Endothelial cell of umbilical vein (primary cell): Measurements from ENCODE around the gene SERPINI1. TPM values are rescaled to one million over a fixed set of nuclear protein-coding genes. Genes with fewer than 3 reads are reported as not detected.

Experiments used
- BruUV-seq: library from RNA; stranded (reverse); fragments of 400-500 nt; replicated peaks from 2 replicates; lab custom pipeline; 2021; lab: Mats Ljungman, UMichigan
- CTCF ChIA-PET: fragments of 300-600, 350-600 bp; sonication (Branson Sonifier 250); formaldehyde crosslinking; loops from one replicate; lab custom pipeline; 2021; ENCODE audit warnings: antibody characterized with exemption, inconsistent platforms; lab: Charles Lee
- POLR2A ChIA-PET: fragments of 300-600, 350-600 bp; sonication (Branson Sonifier 250); formaldehyde crosslinking; loops from one replicate; lab custom pipeline; 2021; ENCODE audit warnings: antibody characterized with exemption, inconsistent platforms; lab: Charles Lee
- DNase-seq: peaks from one replicate; pipeline ENCODE4 v3.0.0-alpha.2; 2011; ENCODE audit warnings: low read depth, low spot score
- FAIRE-seq: peaks from 2 replicates; lab custom pipeline; 2011; peaks lifted over from hg19 to GRCh38; lab: Jason Lieb, UNC
- H2AFZ ChIP-seq: 2 replicates; pipeline ENCODE4 v1.6.0; 2012; ENCODE audit warnings: low read depth, low read length, control low read depth, inconsistent platforms
- H3K27ac ChIP-seq: 2 replicates; pipeline ENCODE4 v1.5.1; 2011; ENCODE audit warnings: low read depth, mild to moderate bottlenecking, control low read depth, low read length, moderate library complexity; ENCODE audit not compliant: insufficient read depth
- H3K27me3 ChIP-seq, 2 experiments: 2 replicates each; pipeline versions ENCODE4 v1.6.0 to v1.6.1; 2011; ENCODE audit warnings: low read length in 2 of 2, mixed read lengths in 1 of 2; ENCODE audit not compliant: control insufficient read depth in 2 of 2, insufficient read depth in 2 of 2
- H3K36me3 ChIP-seq, 2 experiments: 2 replicates in 1 of 2; 3 replicates in 1 of 2; pipeline ENCODE4 v1.5.1; 2011; ENCODE audit warnings: low read length in 2 of 2, mild to moderate bottlenecking in 1 of 2, moderate library complexity in 1 of 2; ENCODE audit not compliant: control insufficient read depth in 2 of 2, insufficient read depth in 2 of 2; ENCODE audit errors: extremely low read depth in 1 of 2
- H3K4me1 ChIP-seq: 3 replicates; pipeline ENCODE4 v1.5.1; 2011; ENCODE audit warnings: mild to moderate bottlenecking, low read length; ENCODE audit not compliant: control insufficient read depth, insufficient read depth; ENCODE audit errors: extremely low read depth
- H3K4me2 ChIP-seq: 2 replicates; pipeline ENCODE4 v1.6.1; 2011; ENCODE audit warnings: low read length, control low read depth, mixed read lengths; ENCODE audit not compliant: insufficient read depth
- H3K4me3 ChIP-seq, 3 experiments: fragments of 200-600 bp in 1 of 3; sonication (generic), shearing (Covaris generic) in 1 of 3; replicated peaks in 1 of 3; 2 replicates each; pipeline ENCODE4 v1.5.1; 2011 to 2016; ENCODE audit warnings: control low read depth in 3 of 3, low read length in 3 of 3, mild to moderate bottlenecking in 2 of 3, inconsistent platforms in 1 of 3, low read depth in 1 of 3, moderate library complexity in 1 of 3; ENCODE audit not compliant: insufficient read depth in 1 of 3
- H3K79me2 ChIP-seq: 2 replicates; pipeline ENCODE4 v1.6.0; 2012; ENCODE audit warnings: low read length, inconsistent platforms; ENCODE audit not compliant: control insufficient read depth, insufficient read depth
- H3K9ac ChIP-seq: replicated peaks from 2 replicates; pipeline ENCODE3; 2011; ENCODE audit warnings: low read length, control low read depth; ENCODE audit not compliant: insufficient read depth; ENCODE audit errors: extremely low read depth
- H3K9me1 ChIP-seq: replicated peaks from 3 replicates; pipeline ENCODE4 v1.6.0; 2011; ENCODE audit warnings: mild to moderate bottlenecking, low read length; ENCODE audit not compliant: control insufficient read depth, insufficient read depth; ENCODE audit errors: extremely low read depth
- H3K9me3 ChIP-seq: replicated peaks from 2 replicates; pipeline ENCODE4 v1.5.1; 2012; ENCODE audit warnings: low read length, inconsistent platforms; ENCODE audit not compliant: control insufficient read depth, insufficient read depth
- H4K20me1 ChIP-seq: replicated peaks from 2 replicates; pipeline ENCODE3; 2011; ENCODE audit warnings: mild to moderate bottlenecking, low read length; ENCODE audit not compliant: control insufficient read depth, insufficient read depth; ENCODE audit errors: extremely low read depth
- EZH2 ChIP-seq: IDR thresholded peaks from 2 replicates; pipeline ENCODE4 v1.6.1; 2012; ENCODE audit warnings: borderline replicate concordance, low read depth, mild to moderate bottlenecking, moderate library complexity, low read length, inconsistent platforms; ENCODE audit not compliant: severe bottlenecking
- GATA2 ChIP-seq: IDR thresholded peaks from 2 replicates; pipeline ENCODE4 v1.7.0; 2011; ENCODE audit warnings: low read depth, mild to moderate bottlenecking, moderate library complexity, mixed read lengths, low read length; ENCODE audit not compliant: insufficient read length, insufficient read depth
- JUN ChIP-seq: IDR thresholded peaks from 2 replicates; pipeline ENCODE4 v1.6.1; 2011; ENCODE audit warnings: borderline replicate concordance, low read depth; ENCODE audit not compliant: insufficient read length, insufficient read depth
- MAX ChIP-seq: IDR thresholded peaks from 2 replicates; pipeline ENCODE4 v1.6.1; 2011; ENCODE audit not compliant: insufficient read depth, insufficient read length
- MYC ChIP-seq: IDR thresholded peaks from one replicate; pipeline ENCODE4 v1.6.1; 2011; ENCODE audit warnings: mild to moderate bottlenecking, low read depth, low read length
- POLR2A ChIP-seq: IDR thresholded peaks from 2 replicates; pipeline ENCODE4 v1.6.1; 2012; ENCODE audit warnings: low read depth, mild to moderate bottlenecking, control low read depth, low read length
- POLR2AphosphoS5 ChIP-seq: IDR thresholded peaks from 2 replicates; pipeline ENCODE4 v1.6.1; 2012; ENCODE audit warnings: low read depth, mild to moderate bottlenecking, control low read depth, low read length, moderate library complexity; ENCODE audit not compliant: insufficient read depth
- dilution Hi-C: fragments of 300-500 bp; cut with MboI; formaldehyde crosslinking; loops from one replicate; pipeline ENCODE4 v1.15.0; 2019; ENCODE audit warnings: low sequenced_read_pairs; ENCODE audit not compliant: extremely low pct_ligation_motif_present
- intact Hi-C: fragments of 100-400 bp; cut with micrococcal nuclease; formaldehyde crosslinking; loops from one replicate; pipeline ENCODE4 v1.10.0; 2022
- polyA plus RNA-seq, 4 experiments: library from polyadenylated mRNA; depleted of rRNA in 3 of 4; stranded (reverse) in 3 of 4; unstranded in 1 of 4; fragments of >200 nt; gene quantifications; 2 replicates each; pipeline versions ENCODE4 v1.2.1 to v1.2.3, GENCODE V29; 2011 to 2012; ENCODE audit warnings: missing spikeins in 1 of 4
- total RNA-seq: library from RNA; stranded (reverse); gene quantifications from 2 replicates; pipeline ENCODE4 v1.2.3, GENCODE V29; 2021

Gene SERPINI1
- total and polyA plus RNA-seq, 2 donors (not counting 3 experiments of a cell fraction or from before 2014, with no cell fraction given) = 0.22 to 0.28 TPM

GRCh38 chr3:167709690-167710089, 25.8 kb upstream of the SERPINI1 start:
- no peak for DNase-seq
- Histone ChIP-seq H3K27ac (no peak overlapping the region), H3K9me1 (no peaks in the 10 kb centered on the region), H3K79me2 (peaks cover 50% of the 10 kb centered on the region), H3K4me3 (no peak overlapping the region), H3K9me3 (no peaks in the 10 kb centered on the region), H4K20me1 (no peaks in the 10 kb centered on the region), H3K4me2 (no peak overlapping the region), H2AFZ (no peak overlapping the region), H3K9ac (no peak overlapping the region), H3K36me3 (peaks cover 0 to 5% of the 10 kb centered on the region in 2 experiments), H3K4me1 (peaks cover 5% of the 10 kb centered on the region), H3K27me3 (no peaks in the 10 kb centered on the region)
- TF ChIP-seq POLR2A = no peak
- no peak for TF ChIP-seq EZH2
- TF ChIP-seq POLR2AphosphoS5 = no peak
- TF ChIP-seq MYC = no peak
- no peak for TF ChIP-seq MAX
- TF ChIP-seq GATA2 = no peak
- dilution Hi-C loops = no loop called here
- CTCF ChIA-PET = interaction anchor here (1.8 kb wide), 1 partner anchor 24 kb away, joined by 5 read pairs; no protein-coding TSS in a partner anchor
- POLR2A ChIA-PET = no interaction called here
- FAIRE-seq = no peak
- intact Hi-C loops = no loop called here
- BruUV-seq = no TSS peak

- Histone ChIP-seq H3K9me1 (no peaks in the 10 kb centered on the region), H3K4me1 (peaks cover 5% of the 10 kb centered on the region), H3K4me2 (no peak overlapping the region), H3K79me2 (peaks cover 59% of the 10 kb centered on the region), H4K20me1 (no peaks in the 10 kb centered on the region), H3K9me3 (no peaks in the 10 kb centered on the region), H3K27ac (no peak overlapping the region), H3K36me3 (peaks cover 0 to 5% of the 10 kb centered on the region in 2 experiments), H3K27me3 (no peaks in the 10 kb centered on the region), H2AFZ (no peak overlapping the region), H3K9ac (no peak overlapping the region), H3K4me3 (no peak overlapping the region)
- BruUV-seq = no TSS peak
- TF ChIP-seq JUN (no peak), GATA2 (no peak)
- intact Hi-C loops (no loop called here), dilution Hi-C loops (no loop called here)
- FAIRE-seq (no peak), DNase-seq (no peak)
- ChIA-PET POLR2A (no interaction called here), CTCF (no interaction called here)
These were observed 25.0 kb upstream of the SERPINI1 start for GRCh38 chr3:167710552-167710951.
